GM15510 (cell line): ENCODE measurements around the gene CDH13.

ENCODE experiments used
- POLR2A ChIP-seq: IDR thresholded peaks from 3 replicates; pipeline ENCODE4 v1.6.1; 2011; ENCODE audit warnings: borderline replicate concordance; ENCODE audit not compliant: insufficient read length; ENCODE audit errors: extremely low read depth

CDH13 gene

GRCh38 chr16:82830944-82831343 lies 204.2 kb downstream of the CDH13 start:
- TF ChIP-seq POLR2A = no peak

GRCh38 chr16:82832821-82833220 lies 206.1 kb downstream of the CDH13 start:
- no peak for TF ChIP-seq POLR2A

DNA sequence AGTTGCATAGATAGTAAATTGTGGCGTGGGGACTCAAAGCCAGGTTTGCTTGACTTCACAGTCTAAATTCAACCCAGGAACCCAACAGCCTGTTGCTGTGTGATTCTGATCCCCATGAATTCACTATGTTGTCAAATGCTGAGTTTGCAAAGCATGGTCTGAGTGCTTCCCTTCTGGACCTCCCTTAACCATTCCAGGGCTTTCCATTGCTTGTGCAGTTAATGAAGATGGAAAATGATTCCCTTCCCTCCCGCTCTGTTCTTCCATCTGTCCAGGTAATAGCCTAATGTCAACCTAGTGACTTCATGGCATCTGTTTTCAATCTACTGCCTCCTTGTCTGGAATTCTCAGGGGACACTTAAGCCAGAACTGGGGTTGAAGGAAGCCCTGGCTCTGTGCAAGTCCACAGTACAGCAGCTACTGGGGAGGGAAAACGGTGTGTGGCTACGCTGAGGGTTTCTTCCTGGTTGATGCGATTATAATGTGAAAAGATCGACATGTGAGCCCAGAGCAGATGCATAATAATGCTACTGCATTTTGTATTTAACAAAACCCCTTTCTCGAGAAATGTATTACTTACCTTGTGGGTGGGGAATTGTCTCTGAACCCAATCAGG lies 206.7 kb downstream of the CDH13 start:
- TF ChIP-seq POLR2A = no peak

DNA sequence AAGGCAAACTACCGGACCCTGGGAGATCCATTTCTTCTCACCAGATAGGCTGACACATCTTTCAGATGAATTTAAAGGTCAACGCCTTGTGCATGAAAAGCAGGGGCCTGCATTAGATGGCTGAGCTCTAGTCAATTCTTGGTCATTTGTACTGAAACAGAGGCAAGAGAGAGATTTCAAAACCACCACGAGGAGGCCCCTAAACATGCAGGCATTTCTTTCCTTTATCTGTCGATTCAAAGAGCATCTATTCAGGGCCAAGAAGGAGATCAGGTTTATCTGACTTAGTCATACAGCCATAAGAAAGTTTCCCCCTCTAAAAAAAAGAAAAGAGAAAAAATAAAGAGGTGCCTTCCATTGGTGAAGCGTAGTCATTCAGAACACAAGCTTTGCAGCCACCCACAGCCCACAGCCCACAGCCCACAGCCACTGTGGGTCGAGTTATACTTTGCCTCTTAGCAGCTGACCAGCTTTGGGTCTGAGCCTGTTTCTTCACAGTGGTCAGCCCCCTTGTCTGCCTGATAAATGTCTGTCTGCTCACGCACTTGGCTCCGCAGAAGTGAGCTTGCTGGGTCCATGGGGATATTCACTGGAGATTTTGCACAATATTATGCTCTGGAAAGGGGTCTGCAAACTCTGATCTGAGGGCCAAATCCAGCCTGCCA lies 207.5 kb downstream of the CDH13 start:
- no peak for TF ChIP-seq POLR2A

GRCh38 chr16:82835487-82836155 lies 208.9 kb downstream of the CDH13 start:
- no peak for TF ChIP-seq POLR2A

GRCh38 chr16:82841108-82841507 lies 214.3 kb downstream of the CDH13 start:
- TF ChIP-seq POLR2A = no peak

DNA sequence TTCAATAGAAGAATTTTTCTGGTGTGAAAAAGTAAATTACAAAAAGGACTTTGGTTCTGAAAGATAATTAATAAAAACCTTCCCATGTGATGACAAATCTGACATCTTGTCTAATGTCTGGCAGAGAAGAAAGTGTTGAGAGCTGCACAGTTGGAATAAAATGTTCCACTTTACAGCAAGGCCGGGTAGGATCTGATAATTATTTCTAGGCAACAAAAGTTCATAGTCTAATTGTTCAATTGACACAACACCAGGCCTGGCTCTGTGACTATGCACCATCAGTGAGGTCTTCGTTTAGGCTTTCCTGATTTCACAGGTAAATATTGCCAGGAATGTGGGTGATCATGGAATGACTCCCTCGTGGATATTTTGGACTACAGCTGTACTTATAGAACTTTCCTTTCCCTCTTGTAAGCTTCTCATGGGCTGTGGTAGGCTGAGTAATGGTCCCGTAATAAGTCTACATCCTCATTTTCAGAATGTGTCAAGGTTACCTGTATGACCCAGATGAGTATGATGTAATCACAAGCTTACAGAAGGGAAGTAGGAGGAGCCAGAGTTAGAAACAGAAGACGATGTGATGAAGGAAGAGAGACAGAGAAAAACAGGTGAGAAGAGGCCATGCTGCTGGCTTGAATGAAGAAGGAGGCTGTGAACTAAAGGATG lies 217.0 kb downstream of the CDH13 start:
- no peak for TF ChIP-seq POLR2A

- TF ChIP-seq POLR2A = no peak
Measured at GRCh38 chr16:82845116-82845515, 218.3 kb downstream of the CDH13 start.

GRCh38 chr16:82846806-82847205 lies 220.0 kb downstream of the CDH13 start:
- TF ChIP-seq POLR2A = no peak

DNA sequence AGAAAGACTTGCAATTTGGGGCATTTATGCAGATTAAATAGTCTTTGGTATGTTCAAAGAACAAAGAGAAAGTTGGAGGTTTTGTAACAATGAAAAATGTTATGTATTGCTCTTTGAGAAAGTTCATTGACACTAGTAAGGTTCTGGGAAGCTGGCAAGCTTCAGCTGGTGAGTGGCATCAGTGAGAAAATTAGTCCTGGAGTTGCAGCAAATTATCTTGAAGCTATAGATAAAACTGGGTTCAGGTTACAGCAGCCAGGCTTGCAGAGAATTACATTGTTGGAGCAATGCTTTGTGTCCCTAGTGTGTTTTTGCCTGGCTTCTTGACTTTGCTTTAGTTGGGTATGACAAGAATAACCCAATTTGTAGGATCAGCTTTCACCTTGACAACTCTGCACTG lies 221.2 kb downstream of the CDH13 start:
- TF ChIP-seq POLR2A = no peak

DNA sequence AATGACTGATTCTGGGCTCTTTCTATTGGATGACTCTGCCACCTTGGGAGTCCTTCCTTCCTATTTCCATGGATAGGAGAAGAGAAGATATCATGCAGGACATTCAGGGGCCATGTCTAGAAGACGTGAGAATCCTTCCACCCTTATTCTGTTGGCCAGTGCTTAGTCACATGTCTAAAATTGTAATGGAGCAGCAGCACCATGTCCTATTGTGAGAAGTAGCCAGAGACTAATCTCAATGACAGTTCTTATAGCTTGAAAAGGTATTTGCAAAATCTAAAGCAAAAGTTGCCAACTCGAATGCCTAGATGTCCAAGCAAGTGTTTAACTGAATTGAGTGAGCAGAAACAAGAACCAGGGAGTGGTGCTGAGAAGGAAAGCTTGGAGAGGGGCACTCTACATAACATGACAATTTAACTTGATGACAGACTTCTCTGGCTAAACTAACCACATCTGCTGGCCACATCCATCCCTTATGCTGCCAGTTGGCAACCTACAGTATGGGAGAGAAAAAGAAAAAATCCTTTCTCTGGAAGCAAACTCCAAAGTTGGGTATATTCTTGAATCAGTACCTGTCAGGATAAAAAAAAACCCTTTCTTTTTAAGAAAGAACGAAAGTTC lies 225.7 kb downstream of the CDH13 start:
- TF ChIP-seq POLR2A = no peak

DNA sequence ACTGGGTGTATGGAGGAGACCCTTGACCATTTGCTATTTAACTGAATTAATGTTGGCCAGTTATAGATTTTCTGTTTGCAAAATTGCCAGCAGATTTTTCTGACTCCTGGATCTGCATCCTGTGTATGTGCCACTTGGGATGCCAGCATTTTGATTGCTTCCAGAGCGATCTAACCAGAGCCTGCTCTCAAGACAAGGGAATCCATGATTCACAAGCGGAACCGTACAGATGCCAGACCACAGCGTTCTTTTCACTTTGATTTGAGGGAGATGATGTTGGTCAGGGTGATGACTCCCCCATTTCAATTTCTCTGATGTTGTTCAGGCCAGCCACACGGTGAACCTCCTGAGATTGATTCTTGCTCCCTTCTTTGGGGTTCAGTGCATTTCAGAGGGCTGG lies 228.7 kb downstream of the CDH13 start:
- no peak for TF ChIP-seq POLR2A

- no peak for TF ChIP-seq POLR2A
Measured at GRCh38 chr16:82857693-82858365, 231.1 kb downstream of the CDH13 start.

- TF ChIP-seq POLR2A = no peak
Measured at GRCh38 chr16:82859662-82860061, 232.9 kb downstream of the CDH13 start.
